ENCODE data around the gene UBE2V1.

Gene UBE2V1

GRCh38 chr20:50061151-50062005, 51.6 kb downstream of the UBE2V1 start:
- no peak for DNase-seq

GRCh38 chr20:50058662-50059402, 54.1 kb downstream of the UBE2V1 start:
- no peak for DNase-seq

- DNase-seq = no peak
These were observed 55.3 kb downstream of the UBE2V1 start for GRCh38 chr20:50057714-50058053.

- DNase-seq = no peak
These were observed 55.8 kb downstream of the UBE2V1 start for GRCh38 chr20:50056951-50057713.

- DNase-seq = no peak
These were observed 56.5 kb downstream of the UBE2V1 start for GRCh38 chr20:50056408-50056926.

GRCh38 chr20:50055524-50056083, 57.3 kb downstream of the UBE2V1 start:
- DNase-seq = peak; percentile 28

- peak; percentile 46 for DNase-seq
These were observed 58.1 kb downstream of the UBE2V1 start for GRCh38 chr20:50054626-50055511.

GRCh38 chr20:50054231-50054547, 58.8 kb downstream of the UBE2V1 start:
- DNase-seq = no peak

- no peak for DNase-seq
These were observed 59.4 kb downstream of the UBE2V1 start for GRCh38 chr20:50053362-50054230.

- no peak for DNase-seq
These were observed 60.2 kb downstream of the UBE2V1 start for GRCh38 chr20:50052550-50053361.

GRCh38 chr20:50050660-50051308, 62.2 kb downstream of the UBE2V1 start:
- DNase-seq = no peak

- no peak for DNase-seq
These were observed 62.7 kb downstream of the UBE2V1 start for GRCh38 chr20:50050214-50050613.

GRCh38 chr20:50049442-50050026, 63.4 kb downstream of the UBE2V1 start:
- DNase-seq = no peak

GRCh38 chr20:50048420-50049166, 64.4 kb downstream of the UBE2V1 start:
- DNase-seq = peak; percentile 30

GRCh38 chr20:50044353-50044960, 68.5 kb downstream of the UBE2V1 start:
- no peak for DNase-seq

- peak; percentile 25 for DNase-seq
These were observed 69.2 kb downstream of the UBE2V1 start for GRCh38 chr20:50043573-50044352.
